ENCODE results near the gene PICALM. TPM values are rescaled to one million over a fixed set of nuclear protein-coding genes. Genes with fewer than 3 reads are reported as not detected.

Gene PICALM
- total and polyA plus RNA-seq, 2 of the 8 experiments (the other 6 are each of a cell fraction or from before 2014, with no cell fraction given) = 69.4 to 71.3 TPM

- no peak overlapping the region for H4K8ac ChIP-seq (ENCODE audit: extremely low read depth, insufficient read depth, low read length)
- no peak overlapping the region for H3K4ac ChIP-seq (replicated peaks; ENCODE audit: insufficient read length, low read depth, low read length)
- ChIA-PET POLR2A (ENCODE audit: partially characterized antibody) (interaction anchor here (0.8 kb wide), 1 partner anchor 201 kb away, joined by 3 read pairs; no protein-coding TSS in a partner anchor), CTCF (ENCODE audit: partially characterized antibody) (interaction anchor here (1.1 kb wide), 1 partner anchor 117 kb away, joined by 3 read pairs; no protein-coding TSS in a partner anchor)
- no peak overlapping the region for H2AFZ ChIP-seq (ENCODE audit: low read length)
- H3K4me1 ChIP-seq (replicated peaks in 1 of 4; ENCODE audit: control insufficient read depth in 3 of 4, insufficient read depth in 4 of 4, low read length in 3 of 4) = no peaks in the 10 kb centered on the region
- no peaks in the 10 kb centered on the region for H3K79me1 ChIP-seq (ENCODE audit: low read depth, low read length)
- H3K9me3 ChIP-seq (ENCODE audit: insufficient read depth in 2 of 2, low read depth in 1 of 2, low read length in 1 of 2) = no peaks in the 10 kb centered on the region
- H3K79me2 ChIP-seq (ENCODE audit: control insufficient read depth in 1 of 2, insufficient read depth in 2 of 2, low read length in 2 of 2) = no peaks in the 10 kb centered on the region
- H3K14ac ChIP-seq (ENCODE audit: insufficient read length) = no peak overlapping the region
- no peak overlapping the region for H2BK5ac ChIP-seq (ENCODE audit: low read depth, low read length)
- no peak overlapping the region for H3K18ac ChIP-seq (ENCODE audit: extremely low read depth, low read length)
- no peak overlapping the region for H3K56ac ChIP-seq (replicated peaks; ENCODE audit: insufficient read length, low read depth, low read length)
- no peak overlapping the region for H3K4me3 ChIP-seq (ENCODE audit: extremely low read depth in 1 of 4, insufficient read depth in 2 of 4, low read depth in 3 of 4, low read length in 4 of 4)
- FAIRE-seq (no peak), DNase-seq (ENCODE audit: low read depth in 1 of 2, low spot score in 2 of 2) (no peak)
- no peak overlapping the region for H2BK15ac ChIP-seq (ENCODE audit: low read length)
- H3K27me3 ChIP-seq (replicated peaks in 1 of 4; ENCODE audit: control insufficient read depth in 3 of 4, extremely low read depth in 1 of 4, insufficient read depth in 3 of 4, low read length in 3 of 4) = peaks cover 0 to 2% (median 0%) of the 10 kb centered on the region in 4 experiments; a peak in 1 of 7 replicates
- H3K9ac ChIP-seq (replicated peaks in 1 of 4; ENCODE audit: extremely low read depth in 1 of 4, low read depth in 3 of 4, low read length in 3 of 4) = no peak overlapping the region
- H3K27ac ChIP-seq (ENCODE audit: low read depth, low read length) = no peak overlapping the region
- WGBS, 2 experiments (ENCODE audit: extremely low coverage in 1 of 2, insufficient coverage in 1 of 2, insufficient read length in 1 of 2, insufficient replicate concordance in 2 of 2, low coverage in 1 of 2, low lambda C conversion rate in 2 of 2, missing lambda C conversion rate in 1 of 2) = 83% methylated on average over 3 of the region's 3 CpGs; no CpG with 5 or more reads in 1 of the 2 experiments
- no peaks in the 10 kb centered on the region for H3K36me3 ChIP-seq (ENCODE audit: control insufficient read depth in 2 of 4, insufficient read depth in 4 of 4, low read length in 3 of 4)
- no peak overlapping the region for H2AK5ac ChIP-seq (ENCODE audit: low read depth, low read length)
- no peak overlapping the region for H3K4me2 ChIP-seq (ENCODE audit: insufficient read depth in 1 of 2, low read depth in 2 of 2, low read length in 2 of 2)
- H2BK120ac ChIP-seq (replicated peaks; ENCODE audit: low read depth, low read length) = no peak overlapping the region
- no peak overlapping the region for H3K23ac ChIP-seq (ENCODE audit: insufficient read length)
- no peak overlapping the region for H4K91ac ChIP-seq (replicated peaks; ENCODE audit: insufficient read length, low read length)
- H2BK20ac ChIP-seq (ENCODE audit: low read length) = no peak overlapping the region
- no peaks in the 10 kb centered on the region for H4K20me1 ChIP-seq (replicated peaks in 1 of 2; ENCODE audit: control insufficient read depth in 1 of 2, insufficient read depth in 2 of 2, low read length in 2 of 2)
- no peak overlapping the region for H2BK12ac ChIP-seq (ENCODE audit: low read depth, low read length)
- no peak overlapping the region for H4K5ac ChIP-seq (ENCODE audit: insufficient read length, low read depth, low read length)
- H3K23me2 ChIP-seq (ENCODE audit: low read depth, low read length) = no peaks in the 10 kb centered on the region
- no peak for TF ChIP-seq CEBPB (IDR thresholded peaks at IDR 0.05; ENCODE audit: low read depth, low read length)
- no peak for TF ChIP-seq GABPA (IDR thresholded peaks at IDR 0.05; ENCODE audit: borderline replicate concordance, insufficient read depth, low read length)
- no peak for TF ChIP-seq MAFK (IDR thresholded peaks at IDR 0.05; ENCODE audit: low read depth, low read length)
- no peak for TF ChIP-seq ASH2L (IDR thresholded peaks at IDR 0.05; ENCODE audit: low read length)
- no peak for TF ChIP-seq CBX5 (IDR thresholded peaks at IDR 0.05; ENCODE audit: low read depth, low read length)
- TF ChIP-seq POU5F1 (IDR thresholded peaks at IDR 0.05; ENCODE audit: low read depth, low read length) = no peak
- no peak for TF ChIP-seq CBX8 (IDR thresholded peaks at IDR 0.05; ENCODE audit: borderline replicate concordance, low read depth, low read length)
- TF ChIP-seq TAF1 (IDR thresholded peaks at IDR 0.05; ENCODE audit: low read depth, low read length) = no peak
- no peak for TF ChIP-seq SP2 (IDR thresholded peaks at IDR 0.05; ENCODE audit: low read length)
- no peak for TF ChIP-seq TAF7 (optimal IDR thresholded peaks at IDR 0.05; ENCODE audit: borderline replicate concordance, low read depth, low read length)
- TF ChIP-seq, protein P1, sequence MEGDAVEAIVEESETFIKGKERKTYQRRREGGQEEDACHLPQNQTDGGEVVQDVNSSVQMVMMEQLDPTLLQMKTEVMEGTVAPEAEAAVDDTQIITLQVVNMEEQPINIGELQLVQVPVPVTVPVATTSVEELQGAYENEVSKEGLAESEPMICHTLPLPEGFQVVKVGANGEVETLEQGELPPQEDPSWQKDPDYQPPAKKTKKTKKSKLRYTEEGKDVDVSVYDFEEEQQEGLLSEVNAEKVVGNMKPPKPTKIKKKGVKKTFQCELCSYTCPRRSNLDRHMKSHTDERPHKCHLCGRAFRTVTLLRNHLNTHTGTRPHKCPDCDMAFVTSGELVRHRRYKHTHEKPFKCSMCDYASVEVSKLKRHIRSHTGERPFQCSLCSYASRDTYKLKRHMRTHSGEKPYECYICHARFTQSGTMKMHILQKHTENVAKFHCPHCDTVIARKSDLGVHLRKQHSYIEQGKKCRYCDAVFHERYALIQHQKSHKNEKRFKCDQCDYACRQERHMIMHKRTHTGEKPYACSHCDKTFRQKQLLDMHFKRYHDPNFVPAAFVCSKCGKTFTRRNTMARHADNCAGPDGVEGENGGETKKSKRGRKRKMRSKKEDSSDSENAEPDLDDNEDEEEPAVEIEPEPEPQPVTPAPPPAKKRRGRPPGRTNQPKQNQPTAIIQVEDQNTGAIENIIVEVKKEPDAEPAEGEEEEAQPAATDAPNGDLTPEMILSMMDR (IDR thresholded peaks at IDR 0.05; ENCODE audit: control extremely low read depth in 1 of 3, insufficient read depth in 1 of 3, low read depth in 1 of 3, low read length in 3 of 3) = no peak
- no peak for TF ChIP-seq PHF8 (conservative IDR thresholded peaks at IDR 0.05; ENCODE audit: low read depth, low read length)
Measured at GRCh38 chr11:86101941-86102407, 33.1 kb upstream of the PICALM start.

All from H1 (cell line).